ENCODE results near the gene DENND2C.

DNA sequence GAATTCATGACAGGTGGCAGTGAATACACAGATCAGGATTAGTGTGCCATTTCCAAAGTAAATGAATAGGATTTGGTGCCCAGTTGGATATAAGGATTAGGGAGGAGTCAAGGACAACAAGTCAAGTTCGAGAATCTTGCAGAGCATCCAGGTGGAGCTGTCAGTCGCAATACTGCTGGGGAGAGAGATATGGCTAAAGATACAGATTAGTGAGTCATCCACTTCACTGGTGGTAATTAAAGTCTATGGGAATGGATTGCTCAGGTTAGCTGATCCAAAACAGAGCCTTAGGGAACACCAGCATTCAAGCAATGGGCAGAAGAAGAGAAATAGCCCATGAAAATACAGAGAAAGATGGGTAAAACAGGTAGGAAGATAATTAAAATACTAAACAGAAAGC, 115.3 kb downstream of the DENND2C start:
- TF ChIP-seq, protein P1, sequence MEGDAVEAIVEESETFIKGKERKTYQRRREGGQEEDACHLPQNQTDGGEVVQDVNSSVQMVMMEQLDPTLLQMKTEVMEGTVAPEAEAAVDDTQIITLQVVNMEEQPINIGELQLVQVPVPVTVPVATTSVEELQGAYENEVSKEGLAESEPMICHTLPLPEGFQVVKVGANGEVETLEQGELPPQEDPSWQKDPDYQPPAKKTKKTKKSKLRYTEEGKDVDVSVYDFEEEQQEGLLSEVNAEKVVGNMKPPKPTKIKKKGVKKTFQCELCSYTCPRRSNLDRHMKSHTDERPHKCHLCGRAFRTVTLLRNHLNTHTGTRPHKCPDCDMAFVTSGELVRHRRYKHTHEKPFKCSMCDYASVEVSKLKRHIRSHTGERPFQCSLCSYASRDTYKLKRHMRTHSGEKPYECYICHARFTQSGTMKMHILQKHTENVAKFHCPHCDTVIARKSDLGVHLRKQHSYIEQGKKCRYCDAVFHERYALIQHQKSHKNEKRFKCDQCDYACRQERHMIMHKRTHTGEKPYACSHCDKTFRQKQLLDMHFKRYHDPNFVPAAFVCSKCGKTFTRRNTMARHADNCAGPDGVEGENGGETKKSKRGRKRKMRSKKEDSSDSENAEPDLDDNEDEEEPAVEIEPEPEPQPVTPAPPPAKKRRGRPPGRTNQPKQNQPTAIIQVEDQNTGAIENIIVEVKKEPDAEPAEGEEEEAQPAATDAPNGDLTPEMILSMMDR (IDR thresholded peaks at IDR 0.05 in 8 of 11, conservative IDR thresholded peaks at IDR 0.05 in 3 of 11) = no peak
- no peak for TF ChIP-seq POLR2A (IDR thresholded peaks at IDR 0.05)

All from spleen (tissue), 7 donors.